ENCODE data around the gene PM20D1.

PM20D1 gene

DNA sequence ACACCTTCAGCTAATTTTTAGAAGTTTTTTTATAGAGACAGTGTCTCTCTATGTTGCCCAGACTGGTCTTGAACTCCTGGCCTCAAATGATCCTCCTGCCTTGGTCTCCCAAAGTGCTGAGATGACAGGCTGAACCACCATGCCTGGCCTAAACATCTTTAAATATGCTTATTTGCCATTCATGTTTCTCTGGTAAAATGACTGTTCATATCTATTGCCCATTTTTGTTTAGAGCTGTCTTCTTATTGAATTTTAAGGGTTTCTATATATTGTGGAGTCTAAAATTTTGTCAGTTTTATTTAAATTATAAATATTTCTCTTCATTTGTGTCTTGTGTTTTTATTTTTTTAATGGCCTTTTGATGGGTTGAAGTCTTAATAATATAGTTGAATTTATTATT lies 3.0 kb upstream of the PM20D1 start:
- ATAC-seq (ENCODE audit: low read depth) = no peak
- Histone ChIP-seq H3K9me3 (ENCODE audit: severe bottlenecking) (peaks cover 3% of the 10 kb centered on the region), H3K27ac (ENCODE audit: poor library complexity, severe bottlenecking) (no peak overlapping the region), H3K4me1 (ENCODE audit: insufficient read depth, poor library complexity, severe bottlenecking) (no peaks in the 10 kb centered on the region), H3K4me3 (ENCODE audit: severe bottlenecking) (no peak overlapping the region), H3K27me3 (ENCODE audit: insufficient read depth, poor library complexity, severe bottlenecking) (no peaks in the 10 kb centered on the region), H3K36me3 (ENCODE audit: low read depth) (no peaks in the 10 kb centered on the region)
- no peak for DNase-seq (ENCODE audit: low spot score)
- TF ChIP-seq, protein P1, sequence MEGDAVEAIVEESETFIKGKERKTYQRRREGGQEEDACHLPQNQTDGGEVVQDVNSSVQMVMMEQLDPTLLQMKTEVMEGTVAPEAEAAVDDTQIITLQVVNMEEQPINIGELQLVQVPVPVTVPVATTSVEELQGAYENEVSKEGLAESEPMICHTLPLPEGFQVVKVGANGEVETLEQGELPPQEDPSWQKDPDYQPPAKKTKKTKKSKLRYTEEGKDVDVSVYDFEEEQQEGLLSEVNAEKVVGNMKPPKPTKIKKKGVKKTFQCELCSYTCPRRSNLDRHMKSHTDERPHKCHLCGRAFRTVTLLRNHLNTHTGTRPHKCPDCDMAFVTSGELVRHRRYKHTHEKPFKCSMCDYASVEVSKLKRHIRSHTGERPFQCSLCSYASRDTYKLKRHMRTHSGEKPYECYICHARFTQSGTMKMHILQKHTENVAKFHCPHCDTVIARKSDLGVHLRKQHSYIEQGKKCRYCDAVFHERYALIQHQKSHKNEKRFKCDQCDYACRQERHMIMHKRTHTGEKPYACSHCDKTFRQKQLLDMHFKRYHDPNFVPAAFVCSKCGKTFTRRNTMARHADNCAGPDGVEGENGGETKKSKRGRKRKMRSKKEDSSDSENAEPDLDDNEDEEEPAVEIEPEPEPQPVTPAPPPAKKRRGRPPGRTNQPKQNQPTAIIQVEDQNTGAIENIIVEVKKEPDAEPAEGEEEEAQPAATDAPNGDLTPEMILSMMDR (IDR thresholded peaks at IDR 0.05; ENCODE audit: poor library complexity, severe bottlenecking) = no peak

DNA sequence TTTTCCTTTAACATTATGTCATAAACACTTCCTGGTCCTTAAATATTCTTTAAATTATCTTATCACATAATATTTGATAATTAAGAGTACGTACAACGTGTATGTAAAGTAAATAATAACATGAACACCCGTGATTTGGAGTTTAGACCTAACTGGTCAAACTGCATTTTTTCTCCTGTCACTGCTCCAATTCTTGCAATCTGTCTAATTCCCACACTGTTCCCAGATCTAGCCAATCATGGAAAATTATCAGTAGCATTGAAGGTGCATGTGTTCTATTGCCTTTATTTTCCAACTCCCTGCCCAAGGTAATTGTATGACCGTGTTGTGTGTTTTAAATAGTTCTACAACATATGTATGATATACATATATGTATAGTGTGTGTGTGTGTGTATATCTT lies 2.1 kb upstream of the PM20D1 start:
- Histone ChIP-seq H3K4me3 (ENCODE audit: severe bottlenecking) (no peak overlapping the region), H3K4me1 (ENCODE audit: insufficient read depth, poor library complexity, severe bottlenecking) (no peaks in the 10 kb centered on the region), H3K9me3 (ENCODE audit: severe bottlenecking) (peaks cover 3% of the 10 kb centered on the region), H3K27me3 (ENCODE audit: insufficient read depth, poor library complexity, severe bottlenecking) (no peaks in the 10 kb centered on the region), H3K27ac (ENCODE audit: poor library complexity, severe bottlenecking) (no peak overlapping the region), H3K36me3 (ENCODE audit: low read depth) (no peaks in the 10 kb centered on the region)
- TF ChIP-seq, protein P1 (IDR thresholded peaks at IDR 0.05; ENCODE audit: poor library complexity, severe bottlenecking) = no peak
- no peak for ATAC-seq (ENCODE audit: low read depth)
- DNase-seq (ENCODE audit: low spot score) = no peak

DNA sequence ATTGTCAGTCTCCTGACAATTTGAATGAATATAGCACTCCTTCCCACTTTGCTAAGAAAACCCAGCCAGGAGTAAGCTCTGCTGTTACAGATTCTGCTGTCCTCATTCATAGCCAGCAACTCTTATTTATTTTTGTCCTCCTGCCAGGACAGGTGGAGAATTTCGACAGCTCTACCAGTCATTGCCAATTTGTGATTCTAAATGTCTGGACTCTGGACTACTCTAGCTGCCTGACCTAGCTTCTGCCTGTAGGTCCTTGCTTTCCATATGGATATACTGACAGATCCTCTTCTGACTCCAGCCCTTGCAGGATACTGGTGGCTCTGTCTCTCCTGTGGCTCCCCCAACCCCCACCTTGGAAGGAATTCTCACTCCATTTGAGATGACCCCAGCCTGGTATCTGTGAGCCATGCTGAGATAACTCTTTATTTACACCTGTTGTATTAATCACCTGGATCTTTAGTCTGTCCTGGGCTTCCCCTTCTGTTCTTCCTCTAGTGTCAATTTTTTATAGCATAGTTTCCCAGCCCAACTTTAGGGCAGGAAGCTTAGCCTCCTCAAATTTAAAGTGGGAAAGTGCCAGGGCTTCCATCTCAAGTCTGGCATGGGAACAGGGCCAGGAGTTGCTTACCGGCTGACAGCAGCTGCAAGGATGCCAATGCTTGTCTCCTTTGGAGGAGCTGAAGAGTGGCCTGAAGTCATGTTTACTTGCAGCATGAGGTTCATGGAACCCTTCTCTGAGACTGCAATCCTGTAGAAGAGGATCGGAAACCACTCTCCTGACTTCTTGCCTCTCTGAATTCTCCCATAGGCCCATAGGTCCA lies 6.7 kb downstream of the PM20D1 start:
- H3K27me3 ChIP-seq (ENCODE audit: insufficient read depth, poor library complexity, severe bottlenecking) = no peaks in the 10 kb centered on the region
- H3K4me1 ChIP-seq (ENCODE audit: insufficient read depth, poor library complexity, severe bottlenecking) = no peaks in the 10 kb centered on the region
- no peak overlapping the region for H3K27ac ChIP-seq (ENCODE audit: poor library complexity, severe bottlenecking)
- no peak overlapping the region for H3K4me3 ChIP-seq (ENCODE audit: severe bottlenecking)
- ATAC-seq (ENCODE audit: low read depth) (no peak), DNase-seq (ENCODE audit: low spot score) (no peak)
- H3K9me3 ChIP-seq (ENCODE audit: severe bottlenecking) = no peaks in the 10 kb centered on the region
- H3K36me3 ChIP-seq (ENCODE audit: low read depth) = no peaks in the 10 kb centered on the region
- TF ChIP-seq, protein P1 (IDR thresholded peaks at IDR 0.05; ENCODE audit: poor library complexity, severe bottlenecking) = no peak

DNA sequence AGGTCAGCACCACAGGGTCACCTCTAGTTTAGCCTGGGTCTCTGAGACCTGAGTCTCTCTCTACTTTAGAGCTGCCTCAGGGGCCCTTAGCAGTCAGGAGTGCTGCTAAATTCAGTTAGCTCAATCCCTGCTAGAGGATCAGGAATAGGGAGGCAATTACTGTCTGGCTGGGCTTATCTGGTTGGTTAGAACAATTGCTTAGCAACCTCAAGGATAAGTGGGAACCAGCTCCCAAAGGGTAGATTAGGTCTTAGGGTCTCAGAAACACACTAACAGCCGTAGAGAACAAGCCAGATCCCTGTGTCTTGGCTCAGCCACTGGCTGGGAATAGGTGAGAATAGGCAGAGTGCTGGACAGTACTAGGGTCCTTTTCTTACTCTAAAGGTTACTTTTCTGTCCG lies 7.7 kb downstream of the PM20D1 start:
- DNase-seq (ENCODE audit: low spot score) (no peak), ATAC-seq (ENCODE audit: low read depth) (no peak)
- H3K4me1 ChIP-seq (ENCODE audit: insufficient read depth, poor library complexity, severe bottlenecking) = no peaks in the 10 kb centered on the region
- no peaks in the 10 kb centered on the region for H3K27me3 ChIP-seq (ENCODE audit: insufficient read depth, poor library complexity, severe bottlenecking)
- H3K36me3 ChIP-seq (ENCODE audit: low read depth) = no peaks in the 10 kb centered on the region
- no peak overlapping the region for H3K4me3 ChIP-seq (ENCODE audit: severe bottlenecking)
- H3K9me3 ChIP-seq (ENCODE audit: severe bottlenecking) = no peaks in the 10 kb centered on the region
- H3K27ac ChIP-seq (ENCODE audit: poor library complexity, severe bottlenecking) = no peak overlapping the region
- TF ChIP-seq, protein P1 (IDR thresholded peaks at IDR 0.05; ENCODE audit: poor library complexity, severe bottlenecking) = no peak
